ENCODE data around the gene BBLN. TPM values are rescaled to one million over a fixed set of nuclear protein-coding genes. Genes with fewer than 3 reads are reported as not detected.

Gene BBLN
- total and polyA plus RNA-seq, 4 donors, result 13.4 to 42.1 (median 32.3) TPM

DNA sequence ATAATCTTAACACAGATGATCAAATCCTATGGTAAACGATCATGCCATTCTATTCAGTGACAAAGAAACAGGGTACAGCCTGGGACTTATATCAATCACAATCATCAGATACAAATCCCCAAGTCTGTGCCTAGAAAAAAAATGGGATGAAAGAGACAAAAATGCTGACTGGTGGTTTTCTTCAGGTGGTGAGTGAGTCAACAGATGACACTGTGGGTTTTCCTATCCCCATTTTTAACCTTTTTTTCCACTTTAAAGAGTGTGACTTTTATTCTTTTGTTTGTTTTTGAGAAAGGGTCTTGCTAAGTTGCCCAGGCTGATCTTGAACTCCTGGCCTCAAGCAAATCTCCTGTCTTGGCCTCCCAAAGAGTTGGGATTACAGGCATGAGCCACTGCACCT lies 28.1 kb downstream of the BBLN start:
- Histone ChIP-seq H3K27me3 (ENCODE audit: control insufficient read depth in 4 of 4, insufficient read depth in 4 of 4, low read length in 3 of 4) (no peaks in the 10 kb centered on the region), H3K9ac (ENCODE audit: low read depth in 1 of 2, low read length in 2 of 2) (no peak overlapping the region), H3K27ac (ENCODE audit: low read depth in 1 of 2, low read length in 2 of 2) (no peak overlapping the region), H3K4me3 (ENCODE audit: low read depth in 1 of 3, low read length in 3 of 3) (no peak overlapping the region), H3K4me1 (ENCODE audit: control insufficient read depth in 4 of 4, insufficient read depth in 4 of 4, low read length in 3 of 4) (peaks cover 8 to 20% (median 15%) of the 10 kb centered on the region in 4 donors), H3K36me3 (ENCODE audit: control insufficient read depth in 4 of 4, insufficient read depth in 3 of 4, low read depth in 1 of 4, low read length in 3 of 4) (peaks cover 3 to 19% (median 5%) of the 10 kb centered on the region in 4 donors), H3K9me3 (ENCODE audit: control insufficient read depth in 4 of 4, low read length in 3 of 4) (no peaks in the 10 kb centered on the region)
- no peak for DNase-seq (ENCODE audit: low spot score)
- 87% methylated on average over 1 of the region's 1 CpG for WGBS
- TF ChIP-seq RAD21 (IDR thresholded peaks at IDR 0.05) (no peak), NR2F2 (IDR thresholded peaks at IDR 0.05) (no peak), HNF4A (conservative IDR thresholded peaks at IDR 0.05) (no peak), GABPA (IDR thresholded peaks at IDR 0.05 in 1 of 2, conservative IDR thresholded peaks at IDR 0.05 in 1 of 2) (no peak), SP1 (IDR thresholded peaks at IDR 0.05) (no peak)
- TF ChIP-seq, protein P1, sequence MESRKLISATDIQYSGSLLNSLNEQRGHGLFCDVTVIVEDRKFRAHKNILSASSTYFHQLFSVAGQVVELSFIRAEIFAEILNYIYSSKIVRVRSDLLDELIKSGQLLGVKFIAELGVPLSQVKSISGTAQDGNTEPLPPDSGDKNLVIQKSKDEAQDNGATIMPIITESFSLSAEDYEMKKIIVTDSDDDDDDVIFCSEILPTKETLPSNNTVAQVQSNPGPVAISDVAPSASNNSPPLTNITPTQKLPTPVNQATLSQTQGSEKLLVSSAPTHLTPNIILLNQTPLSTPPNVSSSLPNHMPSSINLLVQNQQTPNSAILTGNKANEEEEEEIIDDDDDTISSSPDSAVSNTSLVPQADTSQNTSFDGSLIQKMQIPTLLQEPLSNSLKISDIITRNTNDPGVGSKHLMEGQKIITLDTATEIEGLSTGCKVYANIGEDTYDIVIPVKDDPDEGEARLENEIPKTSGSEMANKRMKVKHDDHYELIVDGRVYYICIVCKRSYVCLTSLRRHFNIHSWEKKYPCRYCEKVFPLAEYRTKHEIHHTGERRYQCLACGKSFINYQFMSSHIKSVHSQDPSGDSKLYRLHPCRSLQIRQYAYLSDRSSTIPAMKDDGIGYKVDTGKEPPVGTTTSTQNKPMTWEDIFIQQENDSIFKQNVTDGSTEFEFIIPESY (IDR thresholded peaks at IDR 0.05), result no peak

- TF ChIP-seq, protein P2, sequence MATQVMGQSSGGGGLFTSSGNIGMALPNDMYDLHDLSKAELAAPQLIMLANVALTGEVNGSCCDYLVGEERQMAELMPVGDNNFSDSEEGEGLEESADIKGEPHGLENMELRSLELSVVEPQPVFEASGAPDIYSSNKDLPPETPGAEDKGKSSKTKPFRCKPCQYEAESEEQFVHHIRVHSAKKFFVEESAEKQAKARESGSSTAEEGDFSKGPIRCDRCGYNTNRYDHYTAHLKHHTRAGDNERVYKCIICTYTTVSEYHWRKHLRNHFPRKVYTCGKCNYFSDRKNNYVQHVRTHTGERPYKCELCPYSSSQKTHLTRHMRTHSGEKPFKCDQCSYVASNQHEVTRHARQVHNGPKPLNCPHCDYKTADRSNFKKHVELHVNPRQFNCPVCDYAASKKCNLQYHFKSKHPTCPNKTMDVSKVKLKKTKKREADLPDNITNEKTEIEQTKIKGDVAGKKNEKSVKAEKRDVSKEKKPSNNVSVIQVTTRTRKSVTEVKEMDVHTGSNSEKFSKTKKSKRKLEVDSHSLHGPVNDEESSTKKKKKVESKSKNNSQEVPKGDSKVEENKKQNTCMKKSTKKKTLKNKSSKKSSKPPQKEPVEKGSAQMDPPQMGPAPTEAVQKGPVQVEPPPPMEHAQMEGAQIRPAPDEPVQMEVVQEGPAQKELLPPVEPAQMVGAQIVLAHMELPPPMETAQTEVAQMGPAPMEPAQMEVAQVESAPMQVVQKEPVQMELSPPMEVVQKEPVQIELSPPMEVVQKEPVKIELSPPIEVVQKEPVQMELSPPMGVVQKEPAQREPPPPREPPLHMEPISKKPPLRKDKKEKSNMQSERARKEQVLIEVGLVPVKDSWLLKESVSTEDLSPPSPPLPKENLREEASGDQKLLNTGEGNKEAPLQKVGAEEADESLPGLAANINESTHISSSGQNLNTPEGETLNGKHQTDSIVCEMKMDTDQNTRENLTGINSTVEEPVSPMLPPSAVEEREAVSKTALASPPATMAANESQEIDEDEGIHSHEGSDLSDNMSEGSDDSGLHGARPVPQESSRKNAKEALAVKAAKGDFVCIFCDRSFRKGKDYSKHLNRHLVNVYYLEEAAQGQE (IDR thresholded peaks at IDR 0.05), result no peak
- H3K27me3 ChIP-seq (ENCODE audit: control insufficient read depth in 4 of 4, insufficient read depth in 4 of 4, low read length in 3 of 4), result no peaks in the 10 kb centered on the region
- no peak for DNase-seq (ENCODE audit: low spot score)
- H3K36me3 ChIP-seq (ENCODE audit: control insufficient read depth in 4 of 4, insufficient read depth in 3 of 4, low read depth in 1 of 4, low read length in 3 of 4), result peaks cover 2 to 12% (median 3%) of the 10 kb centered on the region in 4 donors
- H3K4me1 ChIP-seq (ENCODE audit: control insufficient read depth in 4 of 4, insufficient read depth in 4 of 4, low read length in 3 of 4), result peaks cover 8 to 23% (median 16%) of the 10 kb centered on the region in 4 donors
- H3K9ac ChIP-seq (ENCODE audit: low read depth in 1 of 2, low read length in 2 of 2), result no peak overlapping the region
- no peak overlapping the region for H3K4me3 ChIP-seq (ENCODE audit: low read depth in 1 of 3, low read length in 3 of 3)
- no peak overlapping the region for H3K27ac ChIP-seq (ENCODE audit: low read depth in 1 of 2, low read length in 2 of 2)
- no peaks in the 10 kb centered on the region for H3K9me3 ChIP-seq (ENCODE audit: control insufficient read depth in 4 of 4, low read length in 3 of 4)
- 94% methylated on average over 2 of the region's 2 CpGs for WGBS
Measured at GRCh38 chr9:128190013-128190412, 29.9 kb downstream of the BBLN start.

- peaks cover 8 to 23% (median 16%) of the 10 kb centered on the region in 4 donors for H3K4me1 ChIP-seq (ENCODE audit: control insufficient read depth in 4 of 4, insufficient read depth in 4 of 4, low read length in 3 of 4)
- peak overlapping the region; percentile 7 to 80 for H3K9ac ChIP-seq (ENCODE audit: low read depth in 1 of 2, low read length in 2 of 2)
- peak overlapping the region; percentile 74 to 87 (median 86) for H3K4me3 ChIP-seq (ENCODE audit: low read depth in 1 of 3, low read length in 3 of 3)
- peak overlapping the region; percentile 80 to 82 for H3K27ac ChIP-seq (ENCODE audit: low read depth in 1 of 2, low read length in 2 of 2)
- H3K36me3 ChIP-seq (ENCODE audit: control insufficient read depth in 4 of 4, insufficient read depth in 3 of 4, low read depth in 1 of 4, low read length in 3 of 4), result peaks cover 0 to 9% (median 3%) of the 10 kb centered on the region in 4 donors
- no peak for DNase-seq (ENCODE audit: low spot score)
- 23% methylated on average over 32 of the region's 32 CpGs for WGBS
- no peaks in the 10 kb centered on the region for H3K27me3 ChIP-seq (ENCODE audit: control insufficient read depth in 4 of 4, insufficient read depth in 4 of 4, low read length in 3 of 4)
- H3K9me3 ChIP-seq (ENCODE audit: control insufficient read depth in 4 of 4, low read length in 3 of 4), result no peaks in the 10 kb centered on the region
- TF ChIP-seq, protein P3, sequence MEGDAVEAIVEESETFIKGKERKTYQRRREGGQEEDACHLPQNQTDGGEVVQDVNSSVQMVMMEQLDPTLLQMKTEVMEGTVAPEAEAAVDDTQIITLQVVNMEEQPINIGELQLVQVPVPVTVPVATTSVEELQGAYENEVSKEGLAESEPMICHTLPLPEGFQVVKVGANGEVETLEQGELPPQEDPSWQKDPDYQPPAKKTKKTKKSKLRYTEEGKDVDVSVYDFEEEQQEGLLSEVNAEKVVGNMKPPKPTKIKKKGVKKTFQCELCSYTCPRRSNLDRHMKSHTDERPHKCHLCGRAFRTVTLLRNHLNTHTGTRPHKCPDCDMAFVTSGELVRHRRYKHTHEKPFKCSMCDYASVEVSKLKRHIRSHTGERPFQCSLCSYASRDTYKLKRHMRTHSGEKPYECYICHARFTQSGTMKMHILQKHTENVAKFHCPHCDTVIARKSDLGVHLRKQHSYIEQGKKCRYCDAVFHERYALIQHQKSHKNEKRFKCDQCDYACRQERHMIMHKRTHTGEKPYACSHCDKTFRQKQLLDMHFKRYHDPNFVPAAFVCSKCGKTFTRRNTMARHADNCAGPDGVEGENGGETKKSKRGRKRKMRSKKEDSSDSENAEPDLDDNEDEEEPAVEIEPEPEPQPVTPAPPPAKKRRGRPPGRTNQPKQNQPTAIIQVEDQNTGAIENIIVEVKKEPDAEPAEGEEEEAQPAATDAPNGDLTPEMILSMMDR (IDR thresholded peaks at IDR 0.05; ENCODE audit: low read depth, low read length, missing input control), result no peak
- no peak for TF ChIP-seq EGR1 (IDR thresholded peaks at IDR 0.05; ENCODE audit: low read depth in 2 of 2)
- TF ChIP-seq RXRA (IDR thresholded peaks at IDR 0.05), result no peak
- TF ChIP-seq, protein P4, sequence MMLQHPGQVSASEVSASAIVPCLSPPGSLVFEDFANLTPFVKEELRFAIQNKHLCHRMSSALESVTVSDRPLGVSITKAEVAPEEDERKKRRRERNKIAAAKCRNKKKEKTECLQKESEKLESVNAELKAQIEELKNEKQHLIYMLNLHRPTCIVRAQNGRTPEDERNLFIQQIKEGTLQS (IDR thresholded peaks at IDR 0.05), result no peak
- no peak for TF ChIP-seq FOXA2 (IDR thresholded peaks at IDR 0.05)
- no peak for TF ChIP-seq GABPA (IDR thresholded peaks at IDR 0.05 in 1 of 2, conservative IDR thresholded peaks at IDR 0.05 in 1 of 2)
- TF ChIP-seq MAX (IDR thresholded peaks at IDR 0.05), result no peak
- TF ChIP-seq SP1 (IDR thresholded peaks at IDR 0.05), result no peak
- no peak for TF ChIP-seq HNF4G (IDR thresholded peaks at IDR 0.05)
- TF ChIP-seq, protein P2 (IDR thresholded peaks at IDR 0.05), result no peak
Measured at GRCh38 chr9:128190516-128191405, 30.7 kb downstream of the BBLN start.

Measured in liver (tissue), 9 donors.